Spinal cord (tissue), 10 donors: ENCODE results near the gene SCARB2. TPM values are rescaled to one million over a fixed set of nuclear protein-coding genes. Genes with fewer than 3 reads are reported as not detected.

Experiments used
- DNase-seq, 6 donors: peaks; one replicate each; pipeline versions ENCODE4 v3.0.0 to v3.0.0-alpha.2; 2013 to 2015; ENCODE audit warnings: low spot score in 6 of 6, low read depth in 4 of 6
- H3K27ac ChIP-seq: one replicate; pipeline ENCODE4 v1.5.1; 2013; ENCODE audit warnings: low read depth, low read length, control low read depth
- H3K27me3 ChIP-seq: one replicate; pipeline ENCODE4 v1.6.1; 2013; ENCODE audit warnings: low read length; ENCODE audit not compliant: control insufficient read depth, insufficient read depth
- H3K36me3 ChIP-seq: one replicate; pipeline ENCODE4 v1.6.1; 2013; ENCODE audit warnings: low read length; ENCODE audit not compliant: control insufficient read depth, insufficient read depth
- H3K4me1 ChIP-seq: one replicate; pipeline ENCODE4 v1.6.1; 2013; ENCODE audit warnings: low read length; ENCODE audit not compliant: control insufficient read depth, insufficient read depth
- H3K4me3 ChIP-seq: one replicate; pipeline ENCODE4 v1.5.1; 2013; ENCODE audit warnings: low read depth, low read length, control low read depth
- H3K9me3 ChIP-seq: one replicate; pipeline ENCODE4 v1.6.1; 2013; ENCODE audit warnings: low read length; ENCODE audit not compliant: control insufficient read depth, insufficient read depth
- WGBS: methylation state at CpG from one replicate; pipeline ENCODE4 v1.1.5; 2013; ENCODE audit warnings: missing lambda C conversion rate; ENCODE audit not compliant: insufficient coverage; 5-methylcytosine and 5-hydroxymethylcytosine counted together
- polyA plus RNA-seq, 2 donors: library from polyadenylated mRNA; unstranded; fragments of 120-200 nt; gene quantifications; one replicate each; pipeline ENCODE4 v1.2.1, GENCODE V29; 2013; ENCODE audit not compliant: insufficient read length in 2 of 2
- total RNA-seq, 2 donors: library from RNA; depleted of rRNA in 1 of 2; stranded (reverse); fragments of 120-200 nt in 1 of 2; fragments of >200 nt in 1 of 2; gene quantifications; one replicate each; pipeline versions ENCODE4 v1.2.3 to v1.2.4, GENCODE V29; 2013 to 2014
- donor health status: healthy.

The SCARB2 gene
- total and polyA plus RNA-seq, 4 donors: 191 to 326 (median 230) TPM

DNA sequence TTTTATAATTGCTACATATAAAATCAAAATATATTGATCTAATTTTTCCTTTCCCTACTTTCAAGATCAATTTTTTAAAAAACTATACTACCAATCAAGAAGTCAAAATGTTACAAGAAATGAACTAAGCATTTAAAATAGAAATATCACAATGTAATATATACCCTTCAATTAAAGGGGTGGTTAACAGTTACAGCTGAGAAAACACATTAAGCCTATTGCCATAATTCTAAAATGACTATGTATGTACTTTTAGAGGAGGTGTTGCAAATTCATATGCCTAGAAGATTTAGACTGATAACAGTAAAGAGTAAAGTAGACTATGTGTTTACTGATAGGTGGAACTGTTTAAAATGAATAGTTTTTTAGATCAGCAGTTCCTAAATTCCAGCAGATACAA lies 69.1 kb downstream of the SCARB2 start:
- Histone ChIP-seq H3K9me3 (no peaks in the 10 kb centered on the region), H3K27me3 (no peaks in the 10 kb centered on the region), H3K27ac (no peak overlapping the region), H3K4me3 (no peak overlapping the region), H3K4me1 (peaks cover 1% of the 10 kb centered on the region), H3K36me3 (peaks cover 10% of the 10 kb centered on the region)
- DNase-seq: no peak

DNA sequence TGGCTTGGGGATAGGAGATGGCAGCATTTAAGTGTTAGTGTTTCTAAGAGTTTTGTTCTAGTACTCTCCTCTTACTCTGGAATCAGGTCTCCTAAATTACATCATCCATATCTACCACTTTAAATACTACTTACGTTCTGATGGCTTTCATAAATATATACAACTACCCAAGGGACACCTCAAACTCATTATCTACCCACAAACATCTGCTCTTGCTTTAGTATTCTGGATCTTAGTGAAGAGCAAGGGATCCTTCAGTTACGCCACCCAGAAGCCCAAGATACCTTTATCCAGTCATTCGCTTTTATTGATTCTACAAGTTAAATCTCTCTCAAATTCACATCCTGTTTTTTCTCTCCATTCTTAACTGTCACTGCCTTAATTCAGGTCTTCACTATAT lies 72.4 kb downstream of the SCARB2 start:
- H3K27ac ChIP-seq: no peak overlapping the region
- DNase-seq: no peak
- WGBS: 100% methylated on average over 2 of the region's 3 CpGs
- no peaks in the 10 kb centered on the region for H3K4me1 ChIP-seq
- peaks cover 10% of the 10 kb centered on the region for H3K36me3 ChIP-seq
- H3K27me3 ChIP-seq: no peaks in the 10 kb centered on the region
- H3K4me3 ChIP-seq: no peak overlapping the region
- no peaks in the 10 kb centered on the region for H3K9me3 ChIP-seq

- Histone ChIP-seq H3K27me3 (no peaks in the 10 kb centered on the region), H3K4me3 (no peak overlapping the region), H3K4me1 (no peaks in the 10 kb centered on the region), H3K9me3 (no peaks in the 10 kb centered on the region), H3K27ac (no peak overlapping the region), H3K36me3 (peaks cover 21% of the 10 kb centered on the region)
- WGBS: 80% methylated on average over 1 of the region's 3 CpGs
- no peak for DNase-seq
These were observed 85.9 kb downstream of the SCARB2 start for GRCh38 chr4:76127754-76128153.

- Histone ChIP-seq H3K9me3 (no peaks in the 10 kb centered on the region), H3K4me1 (no peaks in the 10 kb centered on the region), H3K27ac (no peak overlapping the region), H3K36me3 (peaks cover 21% of the 10 kb centered on the region), H3K27me3 (no peaks in the 10 kb centered on the region), H3K4me3 (no peak overlapping the region)
- no peak for DNase-seq
These were observed 87.8 kb downstream of the SCARB2 start for GRCh38 chr4:76125816-76126215.

DNA sequence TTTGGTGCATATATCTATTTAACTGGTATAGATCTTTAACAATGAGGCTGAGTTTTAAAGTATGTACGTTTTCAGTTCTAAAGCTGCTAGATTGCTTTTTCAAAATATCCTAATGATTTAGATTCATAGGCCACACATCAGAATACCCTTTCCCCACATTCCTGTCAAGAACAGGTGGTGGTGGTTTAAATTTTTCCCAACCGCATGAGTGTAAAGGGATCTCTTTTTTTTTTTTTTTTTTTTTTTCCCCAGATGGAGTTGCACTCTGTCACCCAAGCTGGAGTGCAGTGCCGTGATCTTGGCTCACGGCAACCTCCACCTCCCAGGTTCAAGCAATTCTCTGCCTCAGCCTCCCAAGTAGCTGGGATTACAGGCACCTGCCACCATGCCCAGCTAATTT lies 93.4 kb downstream of the SCARB2 start:
- no CpG with 5 or more reads among the region's 4 CpGs for WGBS
- Histone ChIP-seq H3K27me3 (no peaks in the 10 kb centered on the region), H3K36me3 (peaks cover 23% of the 10 kb centered on the region), H3K9me3 (no peaks in the 10 kb centered on the region), H3K27ac (no peak overlapping the region), H3K4me3 (no peak overlapping the region), H3K4me1 (no peaks in the 10 kb centered on the region)
- DNase-seq: no peak

DNA sequence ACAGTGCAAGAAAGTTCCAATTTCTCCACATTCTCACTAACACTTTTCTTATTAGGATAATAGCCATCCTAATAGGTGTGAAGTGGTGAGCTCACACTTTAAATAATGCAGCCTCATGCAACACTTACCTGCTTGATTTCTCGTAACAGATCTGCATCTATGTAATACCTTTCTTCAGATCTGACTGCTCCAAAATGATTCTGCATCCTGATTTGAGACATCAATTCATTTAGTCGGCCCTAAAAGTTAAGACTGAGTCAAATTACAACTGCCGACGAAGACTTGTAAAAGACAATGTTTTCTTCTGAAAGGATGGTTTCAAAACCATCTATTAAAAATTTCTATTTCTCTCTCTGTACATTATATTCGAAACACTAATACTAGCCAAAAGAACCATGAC lies 96.1 kb downstream of the SCARB2 start:
- no CpG with 5 or more reads among the region's 5 CpGs for WGBS
- peaks cover 21% of the 10 kb centered on the region for H3K36me3 ChIP-seq

GRCh38 chr4:76116821-76117220 lies 96.8 kb downstream of the SCARB2 start:
- no peak overlapping the region for H3K4me3 ChIP-seq
- no peaks in the 10 kb centered on the region for H3K9me3 ChIP-seq
- H3K27ac ChIP-seq: no peak overlapping the region
- no CpG with 5 or more reads among the region's 1 CpG for WGBS
- H3K4me1 ChIP-seq: no peaks in the 10 kb centered on the region
- H3K36me3 ChIP-seq: peaks cover 21% of the 10 kb centered on the region
- DNase-seq: no peak
- no peaks in the 10 kb centered on the region for H3K27me3 ChIP-seq

More for the DNA sequence above, 96.1 kb downstream of the SCARB2 start:
- Histone ChIP-seq H3K4me3 (no peak overlapping the region), H3K9me3 (no peaks in the 10 kb centered on the region), H3K27me3 (no peaks in the 10 kb centered on the region), H3K4me1 (no peaks in the 10 kb centered on the region), H3K27ac (no peak overlapping the region)
- no peak for DNase-seq

Other genes with a start within 250 kb of the SCARB2 start
- 10 to 100 TPM; 33.6 to 40.6 TPM for gene SDAD1, start 222.9 kb downstream of the SCARB2 start, total RNA-seq
- gene SDAD1, start 222.9 kb downstream of the SCARB2 start, polyA plus RNA-seq: 10 to 100 TPM; 30.5 to 31.0 TPM
- gene CXCL9, start 206.3 kb downstream of the SCARB2 start, total RNA-seq: under 1 TPM; 0.10 to 0.11 TPM
- not detected for gene CXCL9, start 206.3 kb downstream of the SCARB2 start, polyA plus RNA-seq
- gene CXCL10, start 190.3 kb downstream of the SCARB2 start, total RNA-seq: 1 to 10 TPM in 1 of 2 donors, under 1 TPM in 1; 0.28 to 1.9 TPM
- not detected for gene CXCL10, start 190.3 kb downstream of the SCARB2 start, polyA plus RNA-seq
- under 1 TPM in 1 of 2 donors, not detected in 1; 0.69 TPM for gene CXCL11, start 177.8 kb downstream of the SCARB2 start, total RNA-seq
- not detected for gene CXCL11, start 177.8 kb downstream of the SCARB2 start, polyA plus RNA-seq
- gene ART3, start 139.1 kb downstream of the SCARB2 start, total RNA-seq: 1 to 10 TPM; 4.0 to 7.6 TPM
- gene ART3, start 139.1 kb downstream of the SCARB2 start, polyA plus RNA-seq: 1 to 10 TPM; 4.0 to 4.4 TPM
- gene NUP54, start 65.4 kb downstream of the SCARB2 start, total RNA-seq: 10 to 100 TPM; 55.6 to 87.4 TPM
- gene NUP54, start 65.4 kb downstream of the SCARB2 start, polyA plus RNA-seq: 10 to 100 TPM; 45.5 to 56.8 TPM
- gene FAM47E, start 37.9 kb upstream of the SCARB2 start, total RNA-seq: 10 to 100 TPM in 1 of 2 donors, 1 to 10 TPM in 1; 9.4 to 14.8 TPM
- gene FAM47E, start 37.9 kb upstream of the SCARB2 start, polyA plus RNA-seq: 1 to 10 TPM; 7.9 to 9.5 TPM
- 1 to 10 TPM in 1 of 2 donors, under 1 TPM in 1; 0.94 to 3.2 TPM for gene STBD1, start 92.9 kb upstream of the SCARB2 start, total RNA-seq
- 1 to 10 TPM; 1.8 to 2.1 TPM for gene STBD1, start 92.9 kb upstream of the SCARB2 start, polyA plus RNA-seq
- gene CCDC158, start 207.3 kb upstream of the SCARB2 start, total RNA-seq: 1 to 10 TPM in 1 of 2 donors, under 1 TPM in 1; 0.99 to 2.9 TPM
- gene CCDC158, start 207.3 kb upstream of the SCARB2 start, polyA plus RNA-seq: 1 to 10 TPM; 1.2 to 1.5 TPM
- gene SHROOM3, start 221.4 kb upstream of the SCARB2 start, total RNA-seq: 10 to 100 TPM; 21.4 to 23.3 TPM
- gene SHROOM3, start 221.4 kb upstream of the SCARB2 start, polyA plus RNA-seq: 10 to 100 TPM; 11.6 to 17.2 TPM